OCI-LY7 (cell line): ENCODE results near the gene RIN1. TPM values are rescaled to one million over a fixed set of nuclear protein-coding genes. Genes with fewer than 3 reads are reported as not detected.
A peak's percentile ranks its signal among the peaks of the same experiment; 100 is the strongest.

Experiments
- BruUV-seq: library from RNA; stranded (reverse); fragments of 400-500 nt; replicated peaks from 2 replicates; lab custom pipeline; 2021; lab: Mats Ljungman, UMichigan
- CTCF ChIA-PET: fragments of 300-600 bp; sonication (Branson Sonifier 250); formaldehyde crosslinking; loops from one replicate; lab custom pipeline; 2022; ENCODE audit warnings: antibody characterized with exemption; ENCODE audit not compliant: unreplicated experiment; lab: Charles Lee
- POLR2A ChIA-PET: fragments of 300-600 bp; sonication (Branson Sonifier 250); formaldehyde crosslinking; loops from one replicate; lab custom pipeline; 2022; ENCODE audit warnings: antibody characterized with exemption; lab: Charles Lee
- DNase-seq: peaks from one replicate; pipeline ENCODE4 v3.0.0-alpha.2; 2015; ENCODE audit warnings: low spot score
- H2AFZ ChIP-seq: fragments of 200-600 bp; sonication (generic), shearing (Covaris generic); 2 replicates; pipeline ENCODE4 v1.6.1; 2014; ENCODE audit warnings: mild to moderate bottlenecking, antibody characterized with exemption, low read length, moderate library complexity
- H3K27ac ChIP-seq: fragments of 200-600 bp; sonication (generic); 2 replicates; pipeline ENCODE4 v1.5.1; 2014; ENCODE audit warnings: mixed run types, low read depth, mild to moderate bottlenecking, moderate library complexity, low read length, inconsistent platforms; ENCODE audit not compliant: poor library complexity, severe bottlenecking
- H3K36me3 ChIP-seq: fragments of 200-600 bp; sonication (generic); 2 replicates; pipeline ENCODE4 v1.6.1; 2014; ENCODE audit warnings: mild to moderate bottlenecking, antibody characterized with exemption, low read length, moderate library complexity, mixed read lengths; ENCODE audit not compliant: insufficient read depth
- H3K4me1 ChIP-seq: fragments of 200-600 bp; sonication (generic); 2 replicates; pipeline ENCODE4 v1.5.1; 2014; ENCODE audit warnings: mild to moderate bottlenecking, low read length; ENCODE audit not compliant: insufficient read depth, poor library complexity, severe bottlenecking
- H3K4me2 ChIP-seq: fragments of 200-600 bp; sonication (generic); 2 replicates; pipeline ENCODE4 v1.6.1; 2014; ENCODE audit warnings: mild to moderate bottlenecking, low read length
- H3K4me3 ChIP-seq: fragments of 200-600 bp; sonication (generic); 2 replicates; pipeline ENCODE4 v1.5.1; 2014; ENCODE audit warnings: mild to moderate bottlenecking, low read depth, low read length; ENCODE audit not compliant: poor library complexity, severe bottlenecking
- H3K79me2 ChIP-seq: fragments of 200-600 bp; sonication (generic); 2 replicates; pipeline ENCODE4 v1.6.1; 2016; ENCODE audit warnings: low read depth, mild to moderate bottlenecking, low read length, moderate library complexity, mixed read lengths; ENCODE audit not compliant: insufficient read depth
- H3K9me2 ChIP-seq: fragments of 200-600 bp; sonication (generic); 2 replicates; pipeline ENCODE4 v1.6.1; 2016; ENCODE audit warnings: mild to moderate bottlenecking, low read length, mixed read lengths; ENCODE audit not compliant: insufficient read depth
- H3K9me3 ChIP-seq: fragments of 200-600 bp; sonication (generic); 2 replicates; pipeline ENCODE4 v1.6.1; 2014; ENCODE audit warnings: mild to moderate bottlenecking, mixed run types, low read length, mixed read lengths
- H4K20me1 ChIP-seq: fragments of 200-600 bp; sonication (generic); 2 replicates; pipeline ENCODE4 v1.6.1; 2014; ENCODE audit warnings: mild to moderate bottlenecking, antibody characterized with exemption, low read length, moderate library complexity, mixed read lengths; ENCODE audit not compliant: insufficient read depth
- CTCF ChIP-seq: fragments of 200-600 bp; sonication (generic); conservative IDR thresholded peaks from 2 replicates; pipeline ENCODE4 v1.5.1; 2014; ENCODE audit warnings: mild to moderate bottlenecking, antibody characterized with exemption, low read length, moderate library complexity, mixed read lengths
- EZH2phosphoT487 ChIP-seq: fragments of 200-600 bp; sonication (generic); IDR thresholded peaks from 2 replicates; pipeline ENCODE4 v1.6.1; 2018; ENCODE audit warnings: low read depth, borderline replicate concordance, mild to moderate bottlenecking, mixed run types, antibody characterized with exemption, low read length, moderate library complexity, mixed read lengths
- intact Hi-C: fragments of 100-400 bp; cut with micrococcal nuclease; formaldehyde crosslinking; loops from one replicate; pipeline ENCODE4 v1.10.0; 2022; ENCODE audit not compliant: unreplicated experiment
- total RNA-seq, 2 experiments: library from RNA; depleted of rRNA in 1 of 2; stranded (reverse); fragments of >200 nt in 1 of 2; shearing (Covaris generic) in 1 of 2; gene quantifications; 2 replicates each; pipeline ENCODE4 v1.2.3, GENCODE V29; 2014 to 2022

Gene RIN1
- total RNA-seq, 2 experiments from 2014 or later: 1.6 to 2.9 TPM

- BruUV-seq: no TSS peak
- H3K4me1 ChIP-seq: peaks cover 37% of the 10 kb centered on the region
- POLR2A ChIA-PET: interaction anchor here (0.5 kb wide), 1 partner anchor 13 kb away, joined by 3 read pairs; no protein-coding TSS in a partner anchor
Observed at GRCh38 chr11:66347425-66348276, 11.4 kb upstream of the RIN1 start, which contains the start of gene B4GAT1. Gene B4GAT1 (minus strand): TSS chr11:66347629. CDS start chr11:66347545, 84 bp downstream.

GRCh38 chr11:66346476-66347424 lies 10.5 kb upstream of the RIN1 start:
- Histone ChIP-seq H3K79me2 (peaks cover 15% of the 10 kb centered on the region), H3K9me3 (no peaks in the 10 kb centered on the region), H3K36me3 (no peaks in the 10 kb centered on the region), H3K4me3 (peak overlapping the region; percentile 88), H4K20me1 (peaks cover 4% of the 10 kb centered on the region; the same call in 1 of the 2 replicates), H3K4me2 (peak overlapping the region; percentile 89), H3K9me2 (no peaks in the 10 kb centered on the region), H2AFZ (peak overlapping the region; percentile 76), H3K27ac (no peak overlapping the region), H3K4me1 (peaks cover 37% of the 10 kb centered on the region)
- ChIA-PET CTCF (interaction anchor here (1.8 kb wide), 1 partner anchor 35 kb away, joined by 6 read pairs; no protein-coding TSS in a partner anchor), POLR2A (interaction anchor here (1.4 kb wide), 1 partner anchor 58 kb away, joined by 3 read pairs; the partner anchor contains the start of gene YIF1A)
- intact Hi-C loops: loop anchor here (5.0 kb wide), 1 partner anchor 34 kb away; no protein-coding TSS in a partner anchor
- no peak for DNase-seq
- TF ChIP-seq EZH2phosphoT487 (no peak), CTCF (no peak)
- no TSS peak for BruUV-seq

More at GRCh38 chr11:66347425-66348276, 11.4 kb upstream of the RIN1 start, which contains the start of gene B4GAT1:
- H3K36me3 ChIP-seq: no peaks in the 10 kb centered on the region
- intact Hi-C loops: loop anchor here (5.0 kb wide), 1 partner anchor 35 kb away; no protein-coding TSS in a partner anchor
- TF ChIP-seq EZH2phosphoT487 (no peak), CTCF (no peak)
- peaks cover 4% of the 10 kb centered on the region; the same call in 1 of the 2 replicates for H4K20me1 ChIP-seq
- peak within 1 kb of the TSS; percentile 55 for H3K27ac ChIP-seq
- H2AFZ ChIP-seq: peak within 1 kb of the TSS; percentile 82
- CTCF ChIA-PET: interaction anchor here (0.6 to 1.8 kb wide), 2 partner anchors 36 to 69 kb away, joined by 4 to 6 read pairs; no protein-coding TSS in a partner anchor
- H3K79me2 ChIP-seq: peaks cover 15% of the 10 kb centered on the region
- peak within 1 kb of the TSS; percentile 88 for H3K4me3 ChIP-seq
- no peaks in the 10 kb centered on the region for H3K9me2 ChIP-seq
- H3K4me2 ChIP-seq: peak within 1 kb of the TSS; percentile 89
- no peaks in the 10 kb centered on the region for H3K9me3 ChIP-seq
- DNase-seq: peak; percentile 79
